Measurements from ENCODE around the gene MIOX.

DNA sequence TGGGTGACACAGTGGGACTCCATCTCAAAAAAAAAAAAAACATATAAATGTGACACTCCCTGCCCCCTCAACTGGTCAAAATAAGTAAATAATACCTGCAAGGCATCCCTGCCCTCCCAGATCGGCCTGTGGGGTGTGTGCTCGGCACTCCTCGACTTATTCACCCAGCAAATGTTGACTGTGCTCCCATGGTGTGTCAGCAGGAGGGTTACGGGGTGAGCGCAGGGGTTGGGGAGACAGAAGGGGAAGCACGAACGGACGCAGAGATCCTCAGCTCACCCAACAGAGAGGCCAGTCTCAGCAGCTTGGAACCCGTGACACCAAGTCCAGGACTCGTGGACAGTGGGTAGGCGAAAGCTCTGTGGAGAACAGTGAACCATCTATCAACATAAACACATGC, 6.9 kb upstream of the MIOX start:
- TF ChIP-seq CTCF (IDR thresholded peaks at IDR 0.05 in 2 of 3, conservative IDR thresholded peaks at IDR 0.05 in 1 of 3; ENCODE audit: borderline replicate concordance in 1 of 3, insufficient read depth in 1 of 3, low read depth in 2 of 3, low read length in 2 of 3): no peak
- TF ChIP-seq EZH2 (IDR thresholded peaks at IDR 0.05): no peak
- no peak for TF ChIP-seq SP1 (IDR thresholded peaks at IDR 0.05; ENCODE audit: low read depth)
- TF ChIP-seq RAD21 (IDR thresholded peaks at IDR 0.05; ENCODE audit: low read depth): no peak
- no peak for TF ChIP-seq EZH2phosphoT487 (IDR thresholded peaks at IDR 0.05; ENCODE audit: borderline replicate concordance)
- no peak for TF ChIP-seq MAX (IDR thresholded peaks at IDR 0.05)
- no peak for TF ChIP-seq REST (IDR thresholded peaks at IDR 0.05; ENCODE audit: low read depth)
- TF ChIP-seq JUND (IDR thresholded peaks at IDR 0.05): no peak
